Activated CD8-positive, alpha-beta T cell treated with anti-CD3 and anti-CD28 coated beads for 36 hours (primary cell): ENCODE results near the gene AGBL4. TPM values are rescaled to one million over a fixed set of nuclear protein-coding genes. Genes with fewer than 3 reads are reported as not detected.

Experiments
- ATAC-seq: fragments of 200-7000 bp; cut with Tn5 transposase; one replicate; pipeline ENCODE4 v1.10.0; 2021; ENCODE audit warnings: mild to moderate bottlenecking, moderate library complexity
- CTCF ChIA-PET: fragments of 350-600 bp; sonication (Branson Sonifier 250); formaldehyde crosslinking; loops from one replicate; lab custom pipeline; 2021; ENCODE audit warnings: antibody characterized with exemption; lab: Charles Lee
- POLR2A ChIA-PET: fragments of 350-600 bp; sonication (Branson Sonifier 250); formaldehyde crosslinking; loops from one replicate; lab custom pipeline; 2021; ENCODE audit warnings: antibody characterized with exemption; lab: Charles Lee
- DNase-seq: peaks from one replicate; pipeline ENCODE4 v3.0.0-alpha.2; 2020
- H3K27ac Mint-ChIP-seq: one replicate; pipeline ENCODE4 v1.8.0; 2021; ENCODE audit warnings: mild to moderate bottlenecking, mixed read lengths
- H3K27me3 Mint-ChIP-seq: one replicate; pipeline ENCODE4 v1.8.0; 2021; ENCODE audit warnings: mixed read lengths
- H3K36me3 Mint-ChIP-seq: one replicate; pipeline ENCODE4 v1.8.0; 2021; ENCODE audit warnings: low read depth, mixed read lengths
- H3K4me1 Mint-ChIP-seq: one replicate; pipeline ENCODE4 v1.8.0; 2021; ENCODE audit warnings: low read depth, mixed read lengths
- H3K4me3 Mint-ChIP-seq: one replicate; pipeline ENCODE4 v1.8.0; 2021; ENCODE audit warnings: mild to moderate bottlenecking, moderate library complexity, mixed read lengths
- H3K9me3 Mint-ChIP-seq: one replicate; pipeline ENCODE4 v1.8.0; 2021; ENCODE audit warnings: mixed read lengths
- intact Hi-C: fragments of 100-400 bp; cut with micrococcal nuclease; formaldehyde crosslinking; loops from one replicate; pipeline ENCODE4 v1.10.0; 2022
- total RNA-seq, 2 experiments: library from RNA; stranded (reverse); gene quantifications; one replicate each; pipeline ENCODE4 v1.2.3, GENCODE V29; 2021
- TF ChIP-seq, protein P1 (sequence below): fragments of 200-600 bp; IDR thresholded peaks from one replicate; pipeline ENCODE4 v1.8.0; 2022; ENCODE audit warnings: antibody characterized with exemption, mild to moderate bottlenecking

Gene AGBL4
- total RNA-seq, 2 experiments from 2014 or later: 0.14 TPM; not detected in 1

DNA sequence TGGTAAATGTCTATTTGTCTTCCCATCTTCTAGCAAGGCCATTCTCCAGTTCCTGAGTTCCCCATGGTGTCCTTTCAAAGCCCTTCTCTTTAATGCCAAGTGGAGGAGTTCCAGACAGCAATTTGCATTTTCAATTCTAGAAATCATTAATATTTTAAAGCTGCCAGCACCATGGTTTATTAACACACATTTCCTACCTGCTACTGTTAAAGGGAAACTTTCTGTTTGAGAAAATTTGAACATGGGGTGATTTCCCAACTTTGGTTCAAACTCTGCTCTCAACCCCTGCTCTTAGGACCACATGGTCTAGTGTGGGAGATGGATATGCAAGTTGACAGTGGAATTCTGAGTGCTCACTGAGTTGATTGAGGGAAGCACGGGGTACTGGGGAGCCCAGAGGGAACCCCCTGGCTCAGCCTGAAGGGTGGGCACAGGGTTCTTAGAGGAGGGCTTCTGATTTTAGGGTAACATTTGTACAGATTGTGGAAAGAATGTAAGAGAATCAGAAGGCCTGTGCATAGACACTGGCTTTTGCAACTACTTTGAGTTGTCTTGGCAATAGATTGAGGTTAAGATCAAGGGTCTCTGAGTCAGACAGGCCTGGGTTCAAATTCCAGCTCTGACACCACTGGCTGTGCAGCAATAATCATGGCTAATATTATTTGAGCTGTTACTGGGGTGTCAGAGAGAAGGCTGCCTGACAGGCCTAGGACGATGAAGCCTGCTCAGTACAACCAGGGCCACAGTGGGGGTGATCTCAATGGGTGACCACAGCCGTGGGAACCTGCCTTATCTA lies 1344.8 kb downstream of the AGBL4 start:
- peaks cover 19% of the 10 kb centered on the region for H3K27me3 Mint-ChIP-seq
- no peaks in the 10 kb centered on the region for H3K9me3 Mint-ChIP-seq
- DNase-seq: no peak
- no peak for ATAC-seq
- intact Hi-C loops: loop anchor here (5.0 kb wide), 1 partner anchor 143 kb away; no protein-coding TSS in a partner anchor
- ChIA-PET POLR2A (no interaction called here), CTCF (interaction anchor here (1.2 to 4.1 kb wide), 4 partner anchors 88 to 1670 kb away, joined by 3 to 48 read pairs (median 10); no protein-coding TSS in a partner anchor)
- no peak overlapping the region for H3K4me3 Mint-ChIP-seq
- TF ChIP-seq, protein P1, sequence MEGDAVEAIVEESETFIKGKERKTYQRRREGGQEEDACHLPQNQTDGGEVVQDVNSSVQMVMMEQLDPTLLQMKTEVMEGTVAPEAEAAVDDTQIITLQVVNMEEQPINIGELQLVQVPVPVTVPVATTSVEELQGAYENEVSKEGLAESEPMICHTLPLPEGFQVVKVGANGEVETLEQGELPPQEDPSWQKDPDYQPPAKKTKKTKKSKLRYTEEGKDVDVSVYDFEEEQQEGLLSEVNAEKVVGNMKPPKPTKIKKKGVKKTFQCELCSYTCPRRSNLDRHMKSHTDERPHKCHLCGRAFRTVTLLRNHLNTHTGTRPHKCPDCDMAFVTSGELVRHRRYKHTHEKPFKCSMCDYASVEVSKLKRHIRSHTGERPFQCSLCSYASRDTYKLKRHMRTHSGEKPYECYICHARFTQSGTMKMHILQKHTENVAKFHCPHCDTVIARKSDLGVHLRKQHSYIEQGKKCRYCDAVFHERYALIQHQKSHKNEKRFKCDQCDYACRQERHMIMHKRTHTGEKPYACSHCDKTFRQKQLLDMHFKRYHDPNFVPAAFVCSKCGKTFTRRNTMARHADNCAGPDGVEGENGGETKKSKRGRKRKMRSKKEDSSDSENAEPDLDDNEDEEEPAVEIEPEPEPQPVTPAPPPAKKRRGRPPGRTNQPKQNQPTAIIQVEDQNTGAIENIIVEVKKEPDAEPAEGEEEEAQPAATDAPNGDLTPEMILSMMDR: no peak
- H3K4me1 Mint-ChIP-seq: no peaks in the 10 kb centered on the region
- H3K27ac Mint-ChIP-seq: no peak overlapping the region
- no peaks in the 10 kb centered on the region for H3K36me3 Mint-ChIP-seq

DNA sequence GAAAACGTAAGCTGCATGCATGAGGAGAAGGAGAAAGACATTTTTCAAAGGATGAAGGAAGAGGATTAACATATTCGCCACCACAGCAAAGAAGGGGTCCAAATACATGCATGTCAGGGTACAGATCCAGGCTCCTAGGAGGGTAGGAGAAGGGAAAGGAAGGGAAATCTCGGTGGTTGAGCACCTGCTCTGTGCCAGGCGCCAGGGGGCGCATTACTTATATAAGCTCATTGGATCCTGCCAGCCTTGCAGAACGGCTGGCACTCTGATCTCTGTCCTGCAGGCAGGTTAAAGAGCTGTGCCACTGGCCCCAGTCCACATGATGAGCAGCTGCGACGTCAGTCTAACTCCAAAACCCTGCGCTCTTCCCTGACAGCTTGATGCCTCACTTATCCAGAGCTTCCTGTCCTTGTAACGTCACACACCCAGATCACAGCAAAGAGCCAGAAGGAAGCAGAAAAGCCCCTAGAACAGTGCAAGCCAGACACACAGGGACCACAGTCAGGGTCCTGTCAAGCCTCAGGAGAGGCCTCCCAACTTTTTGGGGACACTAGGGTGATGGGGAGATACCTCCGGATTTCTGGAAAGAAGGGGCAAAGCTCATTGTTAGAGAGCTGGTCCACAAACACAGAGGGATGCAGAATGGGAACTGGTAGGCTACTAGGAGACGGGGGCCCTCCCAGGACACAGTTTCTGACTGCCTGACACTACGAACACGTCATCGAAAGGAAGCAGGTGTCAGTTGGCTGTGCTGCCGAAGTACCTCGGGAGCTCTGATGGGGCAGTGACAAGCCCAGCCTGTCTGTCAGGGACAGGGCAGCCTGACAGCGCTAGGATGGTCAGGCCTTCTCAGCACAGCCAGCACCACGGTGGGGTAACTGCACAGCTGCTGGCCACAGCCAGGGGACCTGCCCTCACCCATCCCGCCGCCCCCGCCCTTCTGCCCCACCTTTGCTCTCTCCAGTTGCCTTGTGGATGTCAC lies 1346.2 kb downstream of the AGBL4 start:
- H3K9me3 Mint-ChIP-seq: no peaks in the 10 kb centered on the region
- ChIA-PET POLR2A (interaction anchor here (0.6 kb wide), 3 partner anchors 11 to 1103 kb away, joined by 3 read pairs; no protein-coding TSS in a partner anchor), CTCF (interaction anchor here (0.6 to 4.1 kb wide), 34 partner anchors 8 to 1671 kb away, joined by 3 to 48 read pairs (median 3); no protein-coding TSS in a partner anchor)
- no peaks in the 10 kb centered on the region for H3K4me1 Mint-ChIP-seq
- peaks cover 24% of the 10 kb centered on the region for H3K27me3 Mint-ChIP-seq
- H3K4me3 Mint-ChIP-seq: no peak overlapping the region
- H3K36me3 Mint-ChIP-seq: no peaks in the 10 kb centered on the region
- no peak overlapping the region for H3K27ac Mint-ChIP-seq
- peak; percentile 67 for DNase-seq
- peak; percentile 77 for ATAC-seq
- intact Hi-C loops: loop anchor here (5.0 kb wide), 1 partner anchor 145 kb away; no protein-coding TSS in a partner anchor
- TF ChIP-seq, protein P1: peak; percentile 74

DNA sequence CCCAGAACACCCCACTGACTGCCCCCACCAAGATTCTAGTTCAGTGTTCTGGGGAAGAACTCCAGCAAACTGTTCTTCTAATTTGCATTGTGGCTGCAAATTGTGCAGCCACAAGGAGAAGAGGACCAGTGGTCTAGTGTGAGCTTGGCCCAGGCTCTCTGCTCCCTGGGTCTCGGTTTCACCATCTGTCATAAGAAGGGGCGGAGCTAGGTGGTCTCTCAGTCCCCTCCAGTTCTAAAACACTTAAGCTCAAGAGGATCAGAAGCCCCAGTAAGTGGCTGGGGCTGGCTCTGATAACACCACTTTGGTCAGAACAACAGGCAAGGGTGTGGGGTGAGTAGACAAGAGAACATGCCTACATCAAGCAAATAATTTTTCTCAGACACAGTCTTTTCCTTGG lies 1346.9 kb downstream of the AGBL4 start:
- Mint-ChIP-seq H3K36me3 (no peaks in the 10 kb centered on the region), H3K4me1 (no peaks in the 10 kb centered on the region), H3K27me3 (peaks cover 24% of the 10 kb centered on the region), H3K9me3 (no peaks in the 10 kb centered on the region), H3K27ac (no peak overlapping the region), H3K4me3 (no peak overlapping the region)
- no peak for DNase-seq
- intact Hi-C loops: loop anchor here (5.0 kb wide), 1 partner anchor 145 kb away; no protein-coding TSS in a partner anchor
- ATAC-seq: no peak
- ChIA-PET CTCF (interaction anchor here (0.6 to 4.1 kb wide), 28 partner anchors 8 to 1051 kb away, joined by 3 to 48 read pairs (median 3); no protein-coding TSS in a partner anchor), POLR2A (interaction anchor here (0.6 kb wide), 2 partner anchors 12 to 285 kb away, joined by 3 read pairs; no protein-coding TSS in a partner anchor)
- TF ChIP-seq, protein P1: no peak

DNA sequence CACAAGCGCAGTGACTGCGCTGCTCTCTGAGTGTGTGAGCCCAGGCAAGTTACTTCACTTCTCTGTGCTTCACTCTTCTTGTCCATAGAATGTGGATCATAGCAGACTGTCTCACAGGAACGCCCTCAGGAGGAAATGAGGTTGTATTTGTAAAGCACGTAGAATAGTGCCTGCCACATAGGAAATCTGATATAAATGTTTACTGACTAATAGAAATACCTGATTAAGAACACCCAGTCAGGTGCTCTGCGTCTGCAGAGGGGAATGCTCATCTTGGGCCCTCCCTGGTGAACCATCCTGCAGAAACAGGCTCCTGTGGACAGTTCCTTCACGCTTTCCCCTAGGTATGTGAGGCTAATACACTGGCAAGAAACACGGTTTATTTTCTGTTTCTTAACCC lies 1347.4 kb downstream of the AGBL4 start:
- ChIA-PET CTCF (interaction anchor here (0.6 to 4.1 kb wide), 7 partner anchors 13 to 205 kb away, joined by 3 to 48 read pairs (median 6); no protein-coding TSS in a partner anchor), POLR2A (no interaction called here)
- ATAC-seq: no peak
- H3K4me3 Mint-ChIP-seq: no peak overlapping the region
- H3K9me3 Mint-ChIP-seq: no peaks in the 10 kb centered on the region
- TF ChIP-seq, protein P1: no peak
- no peak for DNase-seq
- intact Hi-C loops: loop anchor here (5.0 kb wide), 1 partner anchor 146 kb away; no protein-coding TSS in a partner anchor
- H3K4me1 Mint-ChIP-seq: no peaks in the 10 kb centered on the region
- no peaks in the 10 kb centered on the region for H3K36me3 Mint-ChIP-seq
- H3K27ac Mint-ChIP-seq: no peak overlapping the region
- H3K27me3 Mint-ChIP-seq: peaks cover 24% of the 10 kb centered on the region
